Esophagus mucosa (tissue), 1 donor: Measurements from ENCODE around the gene RDH12. TPM values are rescaled to one million over a fixed set of nuclear protein-coding genes. Genes with fewer than 3 reads are reported as not detected.
"Not testable (repeated sequence)": the region's sequence is repeated elsewhere in the genome, so short reads cannot be mapped to it uniquely, and the experiment has no call there.

Experiments
- ATAC-seq: fragments of 200-7000 bp; cut with Tn5 transposase; one replicate; pipeline ENCODE4 v1.9.1; 2020
- total RNA-seq: library from RNA; stranded (reverse); gene quantifications from one replicate; pipeline ENCODE4 v1.2.4, GENCODE V29; 2023
- donor health status: DM: yes; HTN: yes; CAD: no.

RDH12 gene
- total RNA-seq: 30.9 TPM

DNA sequence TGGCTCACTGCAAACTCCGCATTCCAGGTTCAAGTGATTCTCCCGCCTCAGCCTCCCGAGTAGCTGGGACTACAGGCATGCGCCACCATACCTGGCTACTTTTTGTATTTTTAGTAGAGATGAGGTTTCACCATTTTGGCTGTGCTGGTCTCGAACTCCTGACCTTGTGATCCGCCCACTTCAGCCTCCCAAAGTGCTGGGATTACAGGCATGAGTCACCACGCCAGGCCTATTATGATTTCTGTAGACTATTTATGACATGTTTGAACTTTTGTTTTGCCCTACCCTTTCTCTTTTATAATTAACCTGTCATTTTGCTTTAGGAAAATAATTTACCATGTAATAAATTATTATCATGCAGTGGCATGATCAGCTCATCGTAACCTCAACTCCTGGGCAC, at the start of gene RDH12:
RDH12 (plus strand) TSS at position 395 of the 400 bp plus-strand sequence. CDS start 20,757 bp downstream, outside the sequence.
- not testable (repeated sequence) for ATAC-seq

DNA sequence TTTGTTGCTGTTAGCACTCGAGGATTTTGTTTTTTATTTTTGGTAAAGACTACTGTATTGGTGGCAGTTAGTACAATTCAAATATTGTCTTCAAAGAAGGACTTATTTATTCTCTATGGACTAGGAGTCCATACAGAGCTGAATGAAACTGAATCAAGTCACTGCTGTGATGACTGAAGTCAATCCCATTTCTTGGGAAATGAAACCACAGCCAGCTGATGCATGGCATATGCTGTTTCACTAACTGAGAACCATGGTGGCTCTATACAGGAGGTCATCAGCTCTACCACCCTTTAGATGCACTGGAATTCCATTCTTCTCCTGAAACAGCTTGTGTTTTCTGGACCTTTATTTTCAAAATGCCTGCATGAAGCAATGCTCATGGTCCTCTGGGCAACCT, 49.5 kb upstream of the RDH12 start:
- ATAC-seq: no peak

DNA sequence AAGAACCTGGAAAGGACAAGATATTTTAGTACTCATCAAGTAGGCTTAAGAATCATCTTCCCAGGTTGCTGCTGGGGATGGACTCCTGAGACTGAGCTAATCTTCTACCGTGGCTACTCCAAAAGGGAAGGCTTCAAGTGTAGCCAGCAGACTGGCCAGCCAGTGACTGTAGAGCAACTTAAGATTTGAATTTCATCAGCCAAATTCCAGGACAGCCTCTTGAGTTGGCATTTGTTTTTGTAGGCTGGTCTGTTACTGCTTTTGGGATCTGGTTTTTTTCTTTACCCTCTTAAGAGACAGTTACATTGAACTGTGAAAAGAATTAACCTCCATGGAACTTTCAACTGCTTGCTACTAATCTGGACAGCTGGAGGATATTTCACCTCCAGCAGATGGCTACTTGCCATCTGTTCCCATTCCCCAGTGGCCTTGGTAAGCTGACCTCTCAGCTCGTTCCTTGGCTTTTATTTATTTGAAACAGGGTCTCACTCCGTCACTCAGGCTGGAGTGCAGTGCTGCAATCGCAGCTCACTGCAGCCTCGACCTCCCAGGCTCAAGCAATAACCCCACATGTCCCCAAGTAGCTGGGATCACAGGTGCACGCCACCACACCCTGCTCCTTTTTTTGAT, 47.9 kb upstream of the RDH12 start:
- no peak for ATAC-seq

DNA sequence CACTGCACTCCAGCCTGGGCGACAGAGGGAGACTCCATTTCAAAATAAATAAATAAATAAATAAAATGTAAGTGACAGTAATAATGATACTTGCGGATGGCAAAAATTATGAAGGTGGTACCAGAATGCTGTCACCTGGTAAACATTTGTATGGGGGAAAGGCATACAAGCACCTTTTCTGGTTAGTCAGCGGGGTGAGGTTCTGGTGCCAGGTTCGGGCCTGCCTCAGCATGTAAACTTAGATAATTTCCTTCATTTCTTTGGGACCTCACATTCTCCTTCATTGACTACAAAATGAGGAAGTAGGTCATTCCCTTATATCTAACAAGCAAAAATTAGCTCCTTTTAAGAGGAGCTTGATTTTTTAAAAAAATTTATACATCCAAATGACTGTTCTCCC, 38.1 kb upstream of the RDH12 start:
- peak; percentile 71 for ATAC-seq

DNA sequence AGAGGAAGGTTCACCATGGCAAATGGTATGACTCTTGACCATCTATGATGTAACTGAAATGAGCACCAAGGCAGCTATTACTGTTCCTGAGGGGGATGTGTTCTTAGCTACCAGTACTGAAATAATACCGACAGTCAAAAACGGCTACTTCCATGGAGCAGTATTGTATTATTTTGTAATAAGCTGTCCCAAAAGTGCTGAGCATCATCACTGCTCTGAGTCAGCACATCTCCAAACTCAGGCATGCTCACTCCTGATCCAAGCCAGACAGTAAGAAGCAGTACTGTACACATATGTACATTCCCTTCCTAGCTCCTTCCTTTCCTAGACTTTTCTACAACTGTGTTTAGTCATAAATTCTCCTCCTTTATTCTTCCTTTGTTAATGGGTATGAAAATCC, 35.8 kb upstream of the RDH12 start:
- peak; percentile 42 for ATAC-seq

DNA sequence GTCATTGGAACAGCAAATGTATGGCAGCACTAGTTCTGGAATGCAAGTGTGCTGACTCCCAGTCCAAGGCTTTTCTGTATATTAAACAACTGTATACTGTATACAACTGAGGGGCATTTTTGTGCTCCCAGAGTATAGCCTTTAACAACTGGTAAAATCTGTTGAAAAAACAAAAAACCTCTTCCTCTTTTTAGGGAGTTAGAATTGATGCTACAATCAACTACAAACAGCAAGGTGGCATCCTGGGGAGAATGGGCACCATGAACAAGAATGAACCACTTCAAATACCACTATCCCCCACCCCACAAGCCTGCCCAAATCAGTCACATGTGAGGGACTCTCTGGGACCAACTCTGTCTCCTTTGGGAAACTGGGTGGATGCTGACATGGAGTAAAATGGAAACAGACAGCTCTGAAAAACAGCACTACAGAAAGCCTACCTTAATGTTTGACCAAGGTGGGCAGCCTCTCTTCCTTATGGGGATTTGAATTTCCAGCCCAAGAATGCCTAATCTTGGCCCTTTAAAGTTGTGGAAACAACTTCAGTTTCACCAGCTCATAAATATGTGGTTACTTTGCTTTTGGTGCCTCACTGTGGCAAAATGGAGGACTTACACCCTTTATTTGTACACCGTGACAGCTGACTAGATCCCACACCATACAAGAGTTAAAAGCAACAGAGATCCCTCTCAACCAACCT, 34.8 kb upstream of the RDH12 start:
- ATAC-seq: peak; percentile 71

DNA sequence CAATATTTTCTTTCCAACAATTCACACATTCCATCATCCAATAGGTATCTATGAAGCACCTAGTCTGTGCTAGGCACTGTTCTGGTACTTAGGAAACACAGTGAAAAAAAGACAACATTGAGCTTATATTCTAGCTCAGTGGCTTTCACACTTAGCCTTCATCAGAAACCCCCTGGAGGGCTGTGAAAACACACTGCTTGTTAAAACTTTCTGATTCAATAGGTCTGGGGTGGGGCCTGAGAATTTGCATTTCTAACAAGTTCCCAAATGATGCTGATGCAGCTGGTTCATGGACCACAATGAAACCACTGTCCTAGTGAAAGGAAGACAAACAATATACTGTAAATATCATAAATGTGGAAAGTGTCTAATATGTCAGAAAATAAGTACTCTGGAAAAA, 33.1 kb upstream of the RDH12 start:
- no peak for ATAC-seq

DNA sequence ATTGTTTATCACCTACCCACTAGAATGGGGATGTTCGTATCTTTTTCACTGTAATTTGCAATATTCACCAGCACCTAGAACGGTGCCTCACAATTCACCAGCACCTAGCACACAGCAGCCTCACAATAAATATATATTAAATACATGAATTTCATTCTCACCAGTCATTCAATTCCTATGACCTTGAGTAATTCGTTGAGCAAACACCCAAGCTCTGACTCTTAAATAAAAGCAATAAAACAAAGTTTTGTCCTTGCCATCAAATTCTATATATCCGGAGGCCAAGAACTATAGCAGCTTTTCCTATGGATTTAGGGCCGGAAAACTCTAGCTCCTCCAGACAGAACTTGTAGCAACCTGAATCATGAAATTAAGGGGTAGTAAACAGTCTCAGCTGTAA, 28.2 kb upstream of the RDH12 start:
- no peak for ATAC-seq

DNA sequence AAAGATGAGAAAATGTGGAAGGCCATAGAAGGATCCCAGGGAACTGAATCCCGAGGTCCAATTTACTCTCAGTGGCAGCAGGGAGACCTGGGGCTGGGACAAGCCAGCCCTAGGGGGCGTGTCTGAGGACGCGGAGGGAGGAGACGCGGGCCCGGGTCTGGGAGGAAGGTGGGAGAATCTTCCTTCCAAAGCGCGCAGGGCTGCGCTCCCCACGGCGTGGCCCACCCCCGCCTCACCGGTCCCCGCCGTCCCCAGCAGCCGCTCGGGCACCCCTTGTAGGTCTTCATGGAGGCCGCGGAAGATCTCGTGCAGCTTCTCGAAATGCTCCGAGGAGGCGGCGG, 27.6 kb upstream of the RDH12 start:
- peak; percentile 80 for ATAC-seq

DNA sequence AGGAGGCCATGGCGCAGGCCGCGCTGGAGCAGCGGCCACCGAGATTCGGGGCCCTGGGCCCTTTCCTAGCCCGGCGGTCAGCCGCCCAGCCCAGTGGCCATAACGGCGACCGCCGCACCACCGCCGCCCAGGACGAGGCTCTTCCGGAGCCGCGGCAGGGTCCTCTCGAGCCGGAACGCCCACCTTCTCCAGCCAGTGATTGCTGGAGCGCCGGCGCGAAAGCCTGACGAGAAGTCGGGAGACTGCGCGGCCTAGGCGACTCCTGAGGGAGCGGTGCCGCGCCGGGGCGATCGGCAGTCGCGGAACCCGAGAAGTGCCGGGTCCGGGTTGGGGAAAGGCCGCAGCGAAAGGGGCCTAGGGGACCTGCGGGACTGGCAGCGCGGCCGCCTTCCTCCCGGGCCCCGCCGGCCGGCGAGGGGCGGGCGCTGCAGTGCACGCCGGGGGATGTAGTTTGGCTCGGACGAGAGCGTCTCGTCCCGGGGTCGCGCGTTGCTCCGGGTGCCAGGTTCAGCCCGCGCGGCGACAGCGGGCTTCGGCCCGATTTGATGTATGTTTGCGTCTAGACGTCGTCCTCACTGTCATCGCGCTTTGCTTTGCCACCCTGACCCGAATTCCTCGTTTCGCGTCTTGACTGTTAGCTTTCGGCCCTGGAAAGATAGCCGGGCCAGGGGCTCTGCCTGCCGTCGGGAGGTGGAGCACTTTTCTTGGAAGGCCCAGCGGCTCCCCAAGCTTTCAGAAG, 27.0 kb upstream of the RDH12 start, which contains the start of gene VTI1B:
VTI1B (minus strand) TSS at position 153 of the 739 bp plus-strand sequence; CDS start at position 10, 143 bp downstream.
- ATAC-seq: peak; percentile 82

DNA sequence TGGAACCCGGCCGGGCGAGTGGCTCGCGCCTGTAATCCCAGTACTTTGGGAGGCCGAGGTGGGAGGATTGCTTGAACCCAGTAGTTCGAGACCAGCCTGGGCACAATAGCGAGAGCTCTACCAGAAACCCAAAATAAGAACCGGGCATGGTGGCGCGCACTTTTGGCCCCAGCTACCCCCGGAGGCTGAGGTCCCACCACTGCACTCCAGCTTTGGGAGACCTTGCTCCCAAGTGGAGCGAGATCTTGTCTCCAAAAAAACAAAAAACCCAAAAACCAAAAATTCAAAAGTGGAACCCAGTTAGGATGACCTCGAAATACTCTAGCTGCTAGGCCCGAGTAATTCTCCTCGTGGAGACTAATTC, 26.5 kb upstream of the RDH12 start:
- no peak for ATAC-seq

DNA sequence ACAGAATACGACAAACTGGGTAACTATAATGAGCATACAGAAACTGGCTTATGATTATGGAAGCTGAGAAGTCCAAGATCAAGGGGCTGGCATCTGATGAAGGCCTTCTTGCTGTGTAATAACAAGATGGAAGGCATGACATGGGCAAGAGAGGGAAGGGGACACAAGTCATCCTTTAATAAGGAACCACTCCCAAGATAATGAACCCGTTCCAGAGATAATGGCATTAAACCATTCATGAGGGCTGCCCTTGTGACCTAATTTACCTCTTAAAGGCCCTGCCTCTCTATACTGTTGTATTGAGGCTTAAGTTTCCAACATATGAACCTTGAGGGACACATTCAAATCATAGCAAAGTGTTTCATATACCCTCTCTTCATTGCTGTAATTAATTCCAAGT, 22.7 kb upstream of the RDH12 start:
- ATAC-seq: no peak

DNA sequence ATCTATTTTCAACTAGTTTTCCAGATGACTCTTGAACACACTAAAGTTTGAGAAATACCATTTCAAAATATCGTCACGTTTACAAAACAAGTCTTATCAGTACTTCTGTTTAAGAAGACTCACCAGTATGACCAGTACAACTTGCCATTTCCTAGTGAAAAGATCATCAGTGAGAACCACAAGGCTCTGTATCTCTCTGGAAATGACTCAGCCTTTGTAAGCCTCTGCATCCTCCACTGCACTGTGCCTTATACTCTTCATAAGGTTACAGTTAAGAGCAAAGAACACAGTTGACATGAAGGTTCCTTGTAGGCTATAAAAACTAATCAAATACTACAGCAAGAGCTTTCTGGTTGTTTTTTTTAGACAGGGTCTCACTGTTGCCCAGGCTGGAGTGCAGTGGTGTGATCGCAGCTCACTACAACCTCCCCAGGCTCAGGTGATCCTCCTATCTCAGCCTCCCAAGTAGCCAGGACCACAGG, 21.5 kb upstream of the RDH12 start:
- ATAC-seq: peak; percentile 75

DNA sequence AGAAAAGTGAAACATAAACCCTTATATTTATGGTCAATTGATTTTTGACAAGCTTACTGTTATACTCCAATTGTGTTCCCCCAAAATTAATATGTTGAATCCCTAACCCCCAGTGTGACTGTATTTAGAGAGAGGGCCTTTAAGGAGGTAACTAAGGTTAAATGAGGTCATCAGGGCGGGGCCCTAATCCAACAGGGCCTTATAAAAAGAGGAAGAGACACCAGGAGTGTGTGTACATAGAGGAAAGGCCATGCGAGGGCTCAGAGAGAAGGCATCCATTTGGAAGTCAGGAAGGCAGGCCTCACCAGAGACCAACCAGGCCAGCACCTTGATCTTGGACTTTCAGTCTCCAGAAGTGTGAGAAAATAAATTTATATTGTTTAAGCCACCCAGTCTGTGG, 20.7 kb upstream of the RDH12 start:
- peak; percentile 50 for ATAC-seq

DNA sequence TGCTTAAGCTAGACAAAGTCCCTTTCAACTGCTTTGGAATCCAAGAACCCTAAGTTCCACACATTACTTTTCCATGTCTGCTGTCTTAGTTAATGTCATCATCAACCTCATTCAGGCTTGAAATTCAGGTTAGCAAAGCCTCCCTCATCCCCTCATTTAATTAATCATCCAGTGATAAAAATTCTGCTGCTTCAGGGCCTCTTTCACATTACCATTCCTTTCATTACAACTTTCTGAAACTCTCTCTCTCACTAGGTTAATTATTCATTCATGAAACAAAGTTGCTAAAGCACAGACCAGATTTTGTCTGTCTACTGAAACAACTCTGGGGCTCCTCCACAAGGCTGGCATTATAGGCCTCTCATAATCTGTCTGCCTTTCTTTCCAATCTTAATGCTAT, 17.8 kb upstream of the RDH12 start:
- ATAC-seq: no peak

DNA sequence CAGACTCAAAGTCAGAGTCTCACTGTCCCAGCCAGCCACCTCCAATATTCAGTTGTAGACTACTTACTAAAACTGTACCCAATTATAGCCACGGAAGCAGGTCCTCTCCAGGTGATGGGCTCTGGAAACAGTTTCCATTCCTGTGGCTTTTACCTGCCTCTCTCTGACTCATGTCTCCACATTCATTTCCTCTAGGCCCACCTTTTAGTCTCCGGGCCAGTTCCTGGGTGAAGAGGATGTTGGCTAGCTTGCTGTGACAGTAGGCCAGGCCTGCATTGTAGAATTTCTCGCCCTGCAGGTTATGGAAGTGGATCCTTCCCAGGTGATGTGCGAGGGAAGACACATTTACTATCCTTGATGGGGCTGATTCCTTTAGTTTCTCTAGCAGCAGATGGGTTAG, 11.7 kb upstream of the RDH12 start:
- no peak for ATAC-seq

DNA sequence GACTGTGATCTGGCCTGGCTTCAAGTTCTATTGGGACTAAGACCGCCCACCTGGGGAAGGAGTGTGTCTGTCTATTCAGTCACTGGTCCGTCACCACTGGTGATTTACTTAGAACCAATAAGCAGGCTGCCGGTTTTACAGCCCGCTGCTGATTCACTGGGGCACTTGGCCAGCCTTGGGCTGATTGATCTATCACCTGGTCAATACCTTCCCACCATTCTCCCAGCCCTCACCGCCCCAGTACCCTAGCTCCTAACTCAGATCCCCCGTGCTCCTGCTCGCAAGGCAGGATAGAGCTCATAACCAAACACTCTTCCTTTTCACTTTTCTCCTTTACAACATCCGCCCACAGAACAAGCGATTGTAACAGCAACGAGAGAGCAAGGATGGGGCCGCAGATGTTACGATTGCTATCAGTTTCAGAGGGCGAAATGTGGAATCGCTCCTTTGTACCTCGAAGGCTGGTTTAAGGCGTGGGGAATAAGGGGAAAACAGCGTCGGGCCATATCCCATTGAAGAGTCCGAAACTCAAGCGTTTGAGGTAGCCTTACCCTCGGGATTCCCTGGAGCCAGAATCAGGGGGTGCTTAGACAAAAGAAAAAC, 6.8 kb upstream of the RDH12 start:
- peak; percentile 91 for ATAC-seq

DNA sequence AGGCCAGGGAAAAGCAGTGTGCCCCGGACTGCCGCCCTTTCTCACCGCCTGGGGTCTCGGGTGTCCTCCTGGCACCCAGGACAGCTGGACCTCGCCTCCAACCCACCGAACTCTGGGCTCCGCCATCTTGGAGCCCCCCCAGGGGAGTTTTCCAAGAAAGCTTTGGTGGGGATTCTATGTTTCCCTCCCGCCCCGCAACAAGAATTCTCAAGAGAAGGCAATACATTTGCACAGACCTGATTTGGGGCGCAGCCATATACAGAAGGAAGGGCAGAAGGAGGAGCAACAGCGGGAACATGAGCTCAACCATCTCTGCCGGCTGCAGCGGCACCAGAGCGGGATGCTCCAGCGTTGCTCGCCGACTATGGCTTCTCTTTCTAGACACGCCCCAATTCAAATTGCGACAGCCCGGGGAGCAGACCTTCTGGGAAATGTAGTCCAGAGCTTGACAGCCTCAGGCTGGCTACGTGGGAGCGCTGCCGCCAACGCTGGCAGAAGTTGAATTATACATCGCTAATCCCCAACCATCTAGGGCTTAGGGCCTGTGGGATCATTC, 6.2 kb upstream of the RDH12 start, which contains the start of gene RDH11:
RDH11 (minus strand) TSS at position 371 of the 556 bp plus-strand sequence; CDS start at position 310, 61 bp downstream.
- ATAC-seq: peak; percentile 92

DNA sequence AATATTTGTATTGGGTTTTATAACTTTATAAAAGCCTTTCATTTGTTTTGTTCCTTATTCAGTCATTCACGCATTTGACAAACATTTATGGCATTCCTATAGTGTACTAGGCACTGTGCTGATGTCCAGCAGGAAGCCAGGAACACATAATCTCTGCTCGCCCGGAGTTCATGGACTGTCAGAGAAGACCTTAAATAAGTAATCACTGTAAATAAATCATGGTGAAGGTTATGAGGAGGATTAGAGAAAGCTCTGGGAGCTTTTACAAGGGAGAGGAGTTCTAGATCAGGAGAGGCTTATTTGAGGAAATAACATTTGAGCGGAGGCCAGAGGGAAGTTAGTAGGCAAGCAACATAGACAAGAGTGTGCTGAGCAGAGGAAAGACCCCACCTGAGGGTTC, 4.7 kb upstream of the RDH12 start:
- no peak for ATAC-seq

DNA sequence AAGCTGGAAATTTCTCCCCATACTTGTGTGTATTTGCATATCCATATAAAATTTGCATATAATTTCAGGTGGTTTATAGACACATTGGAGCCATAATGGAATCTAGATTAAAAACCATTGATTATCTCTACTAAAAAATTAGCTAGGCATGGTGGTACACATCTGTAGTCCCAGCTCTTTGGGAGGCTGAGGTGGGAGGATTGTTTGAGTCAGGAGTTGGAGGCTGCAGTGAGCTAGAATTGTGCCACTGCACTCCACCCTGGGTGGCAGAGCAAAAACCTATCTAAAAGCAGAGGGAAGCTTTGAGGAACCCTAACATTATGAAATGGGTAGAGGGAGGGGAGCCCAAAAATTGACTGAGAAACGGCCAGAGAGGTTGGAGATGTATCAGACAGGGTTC, 3.5 kb upstream of the RDH12 start:
- no peak for ATAC-seq

DNA sequence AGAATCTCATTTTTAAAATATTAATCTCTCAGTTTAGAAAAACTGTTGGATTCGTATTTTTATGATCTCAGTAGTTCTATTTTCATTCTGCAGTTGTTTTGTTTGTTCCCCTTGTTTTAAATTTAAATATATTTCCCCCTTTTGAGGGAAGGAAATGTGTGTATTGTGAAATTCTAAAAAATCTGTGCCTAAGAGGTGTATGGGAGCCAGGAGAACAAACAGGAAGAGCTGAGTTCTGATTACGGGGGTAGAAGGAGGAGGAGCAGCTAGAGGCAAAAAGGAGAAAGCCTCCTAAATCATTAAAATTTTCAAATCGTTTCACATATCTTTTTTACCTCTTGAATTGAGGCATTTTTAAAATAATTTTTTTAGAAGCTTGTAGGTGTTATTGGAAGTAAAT, 2.3 kb downstream of the RDH12 start:
- ATAC-seq: no peak

DNA sequence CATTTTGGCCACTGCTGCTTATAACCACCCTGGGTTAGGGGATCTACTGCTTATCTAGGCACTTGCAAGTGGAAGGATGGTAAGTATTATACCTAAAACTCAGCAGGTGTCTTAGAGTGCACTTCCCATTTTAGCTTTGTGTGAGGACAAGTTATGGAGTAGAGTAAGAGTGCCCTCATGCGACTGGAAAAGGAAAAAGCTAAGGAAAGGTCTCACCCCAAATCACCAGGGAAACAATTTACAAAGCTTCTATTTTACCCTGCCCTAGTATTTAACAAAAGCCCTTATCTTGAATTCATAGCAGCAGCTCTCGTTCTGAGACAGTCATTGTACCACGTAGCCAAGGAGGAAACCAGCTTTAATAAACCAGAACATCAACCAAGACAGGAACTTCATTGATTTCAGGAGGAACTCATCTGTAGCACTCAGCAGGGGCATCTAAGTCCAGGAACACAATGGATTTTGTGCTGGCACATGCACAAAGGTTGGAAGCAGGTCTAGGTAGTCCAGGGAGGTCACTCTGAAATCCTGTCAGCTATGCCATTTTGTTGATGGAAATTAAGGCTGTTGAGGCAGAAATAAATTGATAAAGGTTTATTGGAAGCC, 2.9 kb downstream of the RDH12 start:
- ATAC-seq: peak; percentile 83
